Keratinocyte (primary cell): ENCODE results near the gene HLA-DOB. TPM values are rescaled to one million over a fixed set of nuclear protein-coding genes. Genes with fewer than 3 reads are reported as not detected.

Experiments
- DNase-seq: peaks from one replicate; pipeline ENCODE4 v3.0.0-alpha.2; 2011; ENCODE audit warnings: low read depth, missing footprints, low spot score
- FAIRE-seq: peaks from 2 replicates; lab custom pipeline; 2011; peaks lifted over from hg19 to GRCh38; lab: Jason Lieb, UNC
- H2AFZ ChIP-seq: 2 replicates; pipeline ENCODE4 v1.6.0; 2012; ENCODE audit warnings: low read length, control low read depth, inconsistent platforms; ENCODE audit not compliant: control insufficient read depth
- H3K27ac ChIP-seq: 2 replicates; pipeline ENCODE4 v1.5.1; 2011; ENCODE audit warnings: low read length; ENCODE audit not compliant: control insufficient read depth, insufficient read depth
- H3K27me3 ChIP-seq: 3 replicates; pipeline ENCODE4 v1.6.0; 2011; ENCODE audit warnings: low read length; ENCODE audit not compliant: control insufficient read depth, insufficient read depth; ENCODE audit errors: extremely low read depth
- H3K36me3 ChIP-seq, 2 experiments: 2 replicates in 1 of 2; 3 replicates in 1 of 2; pipeline ENCODE4 v1.5.1; 2011; ENCODE audit warnings: low read length in 2 of 2, mild to moderate bottlenecking in 1 of 2; ENCODE audit not compliant: control insufficient read depth in 2 of 2, insufficient read depth in 2 of 2; ENCODE audit errors: extremely low read depth in 1 of 2
- H3K4me1 ChIP-seq: 3 replicates; pipeline ENCODE4 v1.5.1; 2011; ENCODE audit warnings: low read length; ENCODE audit not compliant: control insufficient read depth, insufficient read depth; ENCODE audit errors: extremely low read depth
- H3K4me2 ChIP-seq: 3 replicates; pipeline ENCODE4 v1.6.0; 2011; ENCODE audit warnings: low read depth, low read length; ENCODE audit not compliant: control insufficient read depth, insufficient read depth; ENCODE audit errors: extremely low read depth
- H3K4me3 ChIP-seq, 3 experiments: fragments of 200-600 bp in 1 of 3; sonication (generic) in 1 of 3; 2 replicates in 2 of 3; 3 replicates in 1 of 3; pipeline ENCODE4 v1.5.1; 2011 to 2016; ENCODE audit warnings: low read length in 3 of 3, mild to moderate bottlenecking in 3 of 3, control low read depth in 2 of 3, inconsistent platforms in 1 of 3, low read depth in 1 of 3, mixed read lengths in 1 of 3, mixed run types in 1 of 3, moderate library complexity in 1 of 3; ENCODE audit not compliant: control insufficient read depth in 2 of 3, insufficient read depth in 2 of 3; ENCODE audit errors: extremely low read depth in 1 of 3
- H3K79me2 ChIP-seq: 2 replicates; pipeline ENCODE4 v1.6.0; 2012; ENCODE audit warnings: low read length; ENCODE audit not compliant: control insufficient read depth, insufficient read depth
- H3K9ac ChIP-seq: 3 replicates; pipeline ENCODE4 v1.6.0; 2011; ENCODE audit warnings: low read length; ENCODE audit not compliant: control insufficient read depth, insufficient read depth; ENCODE audit errors: extremely low read depth
- H3K9me1 ChIP-seq: 3 replicates; pipeline ENCODE4 v1.6.0; 2011; ENCODE audit warnings: low read length; ENCODE audit not compliant: control insufficient read depth, insufficient read depth; ENCODE audit errors: extremely low read depth
- H3K9me3 ChIP-seq: 2 replicates; pipeline ENCODE4 v1.5.1; 2012; ENCODE audit warnings: low read depth, low read length; ENCODE audit not compliant: control insufficient read depth
- H4K20me1 ChIP-seq: 3 replicates; pipeline ENCODE4 v1.6.0; 2011; ENCODE audit warnings: low read length; ENCODE audit not compliant: control insufficient read depth, insufficient read depth; ENCODE audit errors: extremely low read depth
- EZH2 ChIP-seq: IDR thresholded peaks from one replicate; pipeline ENCODE4 v1.6.1; 2012; ENCODE audit warnings: inconsistent platforms, mild to moderate bottlenecking, low read length, moderate library complexity
- dilution Hi-C: fragments of 300-500 bp; cut with MboI; formaldehyde crosslinking; loops from one replicate; pipeline ENCODE4 v1.7.0; 2020; ENCODE audit warnings: low sequenced_read_pairs; ENCODE audit not compliant: extremely low pct_ligation_motif_present
- polyA plus RNA-seq, 5 experiments: library from polyadenylated mRNA; depleted of rRNA in 3 of 5; stranded (reverse) in 3 of 5; stranded (forward) in 1 of 5; unstranded in 1 of 5; fragments of >200 nt; gene quantifications; 1 replicate in 1 of 5; 2 replicates in 3 of 5; 3 replicates in 1 of 5; pipeline versions ENCODE4 v1.2.1 to v1.2.3, GENCODE V29; 2011 to 2012; ENCODE audit warnings: missing spikeins in 2 of 5, low read depth in 1 of 5, low replicate concordance in 1 of 5
- TF ChIP-seq, protein P1 (sequence below), 3 experiments: IDR thresholded peaks in 1 of 3; conservative IDR thresholded peaks in 1 of 3; optimal IDR thresholded peaks in 1 of 3; 2 replicates in 2 of 3; 3 replicates in 1 of 3; pipeline versions ENCODE3 to v1.5.1; 2011; ENCODE audit warnings: low read length in 3 of 3, mild to moderate bottlenecking in 3 of 3, moderate library complexity in 2 of 3, control low read depth in 1 of 3, inconsistent platforms in 1 of 3; ENCODE audit not compliant: insufficient read depth in 2 of 3; ENCODE audit errors: extremely low read depth in 1 of 3

Gene HLA-DOB
- polyA plus RNA-seq, 1 donor (not counting 4 experiments of a cell fraction or from before 2014, with no cell fraction given) = 12.5 TPM

- Histone ChIP-seq H3K4me3 (no peak overlapping the region), H3K9me1 (no peaks in the 10 kb centered on the region), H4K20me1 (no peaks in the 10 kb centered on the region), H3K27me3 (no peaks in the 10 kb centered on the region), H3K9me3 (no peaks in the 10 kb centered on the region), H2AFZ (no peak overlapping the region), H3K9ac (no peak overlapping the region), H3K27ac (no peak overlapping the region), H3K4me1 (peaks cover 4% of the 10 kb centered on the region), H3K4me2 (no peak overlapping the region), H3K79me2 (no peaks in the 10 kb centered on the region), H3K36me3 (peaks cover 21 to 31% of the 10 kb centered on the region in 2 experiments)
- FAIRE-seq (no peak), DNase-seq (no peak)
- dilution Hi-C loops = no loop called here
- TF ChIP-seq, protein P1, sequence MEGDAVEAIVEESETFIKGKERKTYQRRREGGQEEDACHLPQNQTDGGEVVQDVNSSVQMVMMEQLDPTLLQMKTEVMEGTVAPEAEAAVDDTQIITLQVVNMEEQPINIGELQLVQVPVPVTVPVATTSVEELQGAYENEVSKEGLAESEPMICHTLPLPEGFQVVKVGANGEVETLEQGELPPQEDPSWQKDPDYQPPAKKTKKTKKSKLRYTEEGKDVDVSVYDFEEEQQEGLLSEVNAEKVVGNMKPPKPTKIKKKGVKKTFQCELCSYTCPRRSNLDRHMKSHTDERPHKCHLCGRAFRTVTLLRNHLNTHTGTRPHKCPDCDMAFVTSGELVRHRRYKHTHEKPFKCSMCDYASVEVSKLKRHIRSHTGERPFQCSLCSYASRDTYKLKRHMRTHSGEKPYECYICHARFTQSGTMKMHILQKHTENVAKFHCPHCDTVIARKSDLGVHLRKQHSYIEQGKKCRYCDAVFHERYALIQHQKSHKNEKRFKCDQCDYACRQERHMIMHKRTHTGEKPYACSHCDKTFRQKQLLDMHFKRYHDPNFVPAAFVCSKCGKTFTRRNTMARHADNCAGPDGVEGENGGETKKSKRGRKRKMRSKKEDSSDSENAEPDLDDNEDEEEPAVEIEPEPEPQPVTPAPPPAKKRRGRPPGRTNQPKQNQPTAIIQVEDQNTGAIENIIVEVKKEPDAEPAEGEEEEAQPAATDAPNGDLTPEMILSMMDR (optimal IDR thresholded peaks at IDR 0.05 in 1 of 3, IDR thresholded peaks at IDR 0.05 in 1 of 3, conservative IDR thresholded peaks at IDR 0.05 in 1 of 3; ENCODE audit: extremely low read depth in 1 of 3, insufficient read depth in 2 of 3, low read length in 3 of 3) = no peak
- no peak for TF ChIP-seq EZH2
These were observed 10.2 kb upstream of the HLA-DOB start for GRCh38 chr6:32827025-32827424.

DNA sequence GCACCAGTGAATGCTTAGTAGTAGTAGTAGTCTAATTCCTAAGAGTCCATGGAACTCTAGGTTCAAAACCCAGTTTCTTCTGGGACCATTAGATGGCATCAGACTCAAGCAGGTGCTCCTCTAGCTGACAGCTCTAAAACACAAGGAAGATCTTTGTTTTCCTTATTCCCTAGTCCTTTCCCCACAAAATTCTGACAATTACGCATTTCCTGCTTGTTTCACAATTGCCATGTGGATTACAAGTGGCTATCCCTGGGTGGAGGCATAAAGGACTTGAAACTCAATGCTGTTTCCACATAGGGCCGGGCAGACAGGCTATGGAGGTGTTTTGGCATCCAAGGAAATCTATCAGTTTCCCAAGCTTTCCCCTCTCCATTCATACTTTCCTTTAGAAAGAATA, 9.2 kb upstream of the HLA-DOB start:
- FAIRE-seq = peak; percentile 76
- Histone ChIP-seq H3K4me1 (peaks cover 4% of the 10 kb centered on the region), H3K4me3 (no peak overlapping the region), H3K36me3 (peaks cover 17 to 23% of the 10 kb centered on the region in 2 experiments), H3K4me2 (no peak overlapping the region), H3K9me3 (no peaks in the 10 kb centered on the region), H4K20me1 (no peaks in the 10 kb centered on the region), H2AFZ (no peak overlapping the region), H3K27me3 (no peaks in the 10 kb centered on the region), H3K9me1 (no peaks in the 10 kb centered on the region), H3K79me2 (no peaks in the 10 kb centered on the region), H3K9ac (no peak overlapping the region), H3K27ac (no peak overlapping the region)
- dilution Hi-C loops = no loop called here
- TF ChIP-seq EZH2 = no peak
- TF ChIP-seq, protein P1 (optimal IDR thresholded peaks at IDR 0.05 in 1 of 3, IDR thresholded peaks at IDR 0.05 in 1 of 3, conservative IDR thresholded peaks at IDR 0.05 in 1 of 3; ENCODE audit: extremely low read depth in 1 of 3, insufficient read depth in 2 of 3, low read length in 3 of 3) = peak in 2 of 3 experiments; percentile 40 to 42
- no peak for DNase-seq
